Esophagus muscularis mucosa (tissue), 4 donors: ENCODE measurements around the gene RALY. TPM values are rescaled to one million over a fixed set of nuclear protein-coding genes. Genes with fewer than 3 reads are reported as not detected.

ENCODE experiments used
- small RNA-seq, 3 donors: library from RNA; depleted of rRNA; stranded (forward); fragments of <200 nt; gene quantifications; one replicate each; pipeline ENCODE3, GENCODE V24; 2016
- total RNA-seq, 4 donors: library from RNA; depleted of rRNA; stranded (reverse); fragments of >200 nt; gene quantifications; one replicate each; pipeline versions ENCODE4 v1.1.0 to v1.2.1, GENCODE V29; 2016

The RALY gene
- total RNA-seq, 4 donors from 2014 or later = 114 to 121 (median 117) TPM

Small RNA genes lying within 50 kb of the gene (small RNA-seq; reads per million reads assigned to genes)
- 0 reads per million in 3 donors for gene MIR4755

Other genes starting within 250 kb of the RALY start
- gene CHMP4B, start 182.6 kb upstream of the RALY start, total RNA-seq = 100 to 1,000 TPM in 2 of 4 donors, 10 to 100 TPM in 2; 90.8 to 116 (median 100) TPM
- 10 to 100 TPM; 48.6 to 64.2 (median 58.7) TPM for gene EIF2S2, start 118.3 kb downstream of the RALY start, total RNA-seq
- gene ASIP, start 247.5 kb downstream of the RALY start, total RNA-seq = not detected